Nephron (organoid): ENCODE measurements around the gene C5orf47.

Experiments used
- H3K27ac Mint-ChIP-seq, 3 experiments: 2 replicates each; pipeline ENCODE4 v1.8.0; 2020; ENCODE audit warnings: mixed read lengths in 3 of 3, mild to moderate bottlenecking in 2 of 3, moderate library complexity in 1 of 3
- H3K27me3 Mint-ChIP-seq: 2 replicates; pipeline ENCODE4 v1.8.0; 2021; ENCODE audit warnings: low read depth, mild to moderate bottlenecking, moderate library complexity, mixed read lengths
- H3K36me3 Mint-ChIP-seq: 2 replicates; pipeline ENCODE4 v1.8.0; 2020; ENCODE audit warnings: low read depth, mixed read lengths
- H3K4me1 Mint-ChIP-seq: 2 replicates; pipeline ENCODE4 v1.8.0; 2020; ENCODE audit warnings: mixed read lengths
- H3K4me3 Mint-ChIP-seq, 3 experiments: 2 replicates each; pipeline ENCODE4 v1.8.0; 2020; ENCODE audit warnings: mild to moderate bottlenecking in 3 of 3, mixed read lengths in 3 of 3, moderate library complexity in 2 of 3
- H3K9me3 Mint-ChIP-seq: 2 replicates; pipeline ENCODE4 v1.8.0; 2020; ENCODE audit warnings: mixed read lengths
- CTCF ChIP-seq, 3 experiments: fragments of 200-600 bp; sonication (generic); IDR thresholded peaks; one replicate each; pipeline ENCODE4 v1.5.0; 2021; ENCODE audit warnings: antibody characterized with exemption in 3 of 3; ENCODE audit not compliant: unreplicated experiment in 3 of 3

C5orf47 gene

GRCh38 chr5:173971681-173972345 lies 17.2 kb upstream of the C5orf47 start:
- Mint-ChIP-seq H3K27me3 (peaks cover 13% of the 10 kb centered on the region), H3K9me3 (no peaks in the 10 kb centered on the region), H3K4me3 (peak overlapping the region; percentile 7 to 54 (median 37)), H3K4me1 (peaks cover 53% of the 10 kb centered on the region), H3K36me3 (no peaks in the 10 kb centered on the region), H3K27ac (peak overlapping the region in 2 of 3 experiments; percentile 3 to 44)
- no peak for TF ChIP-seq CTCF (IDR thresholded peaks at IDR 0.05; ENCODE audit: unreplicated experiment in 3 of 3)

GRCh38 chr5:173972607-173972924 lies 16.4 kb upstream of the C5orf47 start:
- H3K27me3 Mint-ChIP-seq: peaks cover 13% of the 10 kb centered on the region
- peak overlapping the region; percentile 85 to 92 (median 90) for H3K4me3 Mint-ChIP-seq
- H3K9me3 Mint-ChIP-seq: peaks cover 4% of the 10 kb centered on the region
- H3K36me3 Mint-ChIP-seq: no peaks in the 10 kb centered on the region
- no peak for TF ChIP-seq CTCF (IDR thresholded peaks at IDR 0.05; ENCODE audit: unreplicated experiment in 3 of 3)
- H3K4me1 Mint-ChIP-seq: peaks cover 47% of the 10 kb centered on the region
- peak overlapping the region; percentile 67 to 95 (median 92) for H3K27ac Mint-ChIP-seq

GRCh38 chr5:173972925-173973615 lies 15.9 kb upstream of the C5orf47 start:
- Mint-ChIP-seq H3K27me3 (peaks cover 16% of the 10 kb centered on the region), H3K36me3 (no peaks in the 10 kb centered on the region), H3K4me1 (peaks cover 42% of the 10 kb centered on the region), H3K9me3 (peaks cover 8% of the 10 kb centered on the region), H3K4me3 (peak overlapping the region; percentile 85 to 92 (median 90)), H3K27ac (peak overlapping the region; percentile 67 to 95 (median 92))
- TF ChIP-seq CTCF (IDR thresholded peaks at IDR 0.05; ENCODE audit: unreplicated experiment in 3 of 3): peak; percentile 81 to 89 (median 89)

GRCh38 chr5:173973616-173973969 lies 15.4 kb upstream of the C5orf47 start:
- peaks cover 16% of the 10 kb centered on the region for H3K27me3 Mint-ChIP-seq
- no peak for TF ChIP-seq CTCF (IDR thresholded peaks at IDR 0.05; ENCODE audit: unreplicated experiment in 3 of 3)
- H3K4me1 Mint-ChIP-seq: peaks cover 37% of the 10 kb centered on the region
- H3K36me3 Mint-ChIP-seq: no peaks in the 10 kb centered on the region
- peak overlapping the region; percentile 67 to 95 (median 92) for H3K27ac Mint-ChIP-seq
- peak overlapping the region; percentile 85 to 92 (median 90) for H3K4me3 Mint-ChIP-seq
- H3K9me3 Mint-ChIP-seq: peaks cover 10% of the 10 kb centered on the region

GRCh38 chr5:173974688-173975239 lies 14.2 kb upstream of the C5orf47 start:
- no peaks in the 10 kb centered on the region for H3K36me3 Mint-ChIP-seq
- H3K27ac Mint-ChIP-seq: no peak overlapping the region
- no peak overlapping the region for H3K4me3 Mint-ChIP-seq
- H3K9me3 Mint-ChIP-seq: peaks cover 12% of the 10 kb centered on the region
- peaks cover 26% of the 10 kb centered on the region for H3K4me1 Mint-ChIP-seq
- peaks cover 16% of the 10 kb centered on the region for H3K27me3 Mint-ChIP-seq
- TF ChIP-seq CTCF (IDR thresholded peaks at IDR 0.05; ENCODE audit: unreplicated experiment in 3 of 3): no peak
